Femur (tissue), 1 donor: ENCODE results near the gene MKNK2.
A peak's percentile ranks its signal among the peaks of the same experiment; 100 is the strongest.
"Not testable (repeated sequence)": the region's sequence is repeated elsewhere in the genome, so short reads cannot be mapped to it uniquely, and the experiment has no call there.

Experiments used
- DNase-seq: peaks from one replicate; pipeline ENCODE4 v3.0.0-alpha.2; 2017

MKNK2 gene

DNA sequence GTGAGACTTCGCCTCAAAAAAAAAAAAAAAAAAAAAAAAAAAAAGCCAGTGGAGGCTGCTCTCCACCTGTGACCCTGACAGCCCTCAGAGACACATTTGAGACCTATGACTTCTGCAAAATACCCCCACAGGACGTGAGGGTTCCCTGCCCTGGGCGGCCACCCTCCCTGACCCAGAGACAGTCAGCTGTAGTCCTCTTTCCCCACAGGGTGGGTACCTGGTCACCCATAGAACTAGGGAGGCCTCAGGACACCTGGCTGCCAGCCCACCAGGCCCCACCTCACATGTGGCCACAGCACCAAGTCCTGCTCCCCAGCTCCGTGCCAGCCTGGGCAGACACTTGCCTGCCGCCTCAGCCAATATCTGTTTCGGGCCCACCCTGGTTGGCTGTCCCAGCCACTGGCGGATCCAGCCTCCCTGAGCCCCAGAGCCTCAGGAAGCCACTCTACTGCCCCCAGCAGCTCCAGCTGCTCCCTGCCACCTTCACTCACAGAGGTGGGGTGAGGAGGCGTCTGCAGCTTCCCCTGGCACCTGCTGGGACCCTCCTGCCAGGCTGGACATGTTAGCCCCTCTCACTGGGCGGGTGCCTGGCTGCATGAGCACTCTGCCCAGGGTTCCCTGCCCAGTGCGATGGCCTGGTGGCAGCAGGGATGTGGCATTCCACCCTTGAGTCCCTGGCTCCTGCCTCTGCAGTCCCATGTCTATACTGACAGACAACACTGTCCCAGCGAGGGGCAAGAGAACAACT is 6.9 kb downstream of the MKNK2 start:
- DNase-seq, result peak; percentile 36

DNA sequence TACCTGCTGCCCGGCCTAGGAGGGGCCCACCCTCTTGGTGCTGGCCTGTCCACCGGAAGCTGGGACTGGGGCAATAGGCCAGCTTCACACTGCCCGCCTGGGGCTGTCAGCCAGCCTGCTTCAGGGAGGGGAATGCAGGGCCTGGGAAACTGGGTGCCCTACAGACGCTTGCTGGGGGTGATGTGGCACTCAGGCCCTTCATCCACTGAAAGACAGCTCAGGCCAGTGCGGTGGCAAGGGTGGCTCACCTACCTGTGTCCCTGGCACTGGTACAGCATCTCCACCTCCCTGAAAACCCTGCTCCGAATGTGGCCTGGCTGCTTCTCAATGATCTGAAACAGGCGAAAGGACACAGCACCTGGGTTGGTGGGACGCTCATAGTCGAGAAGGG is 7.8 kb downstream of the MKNK2 start:
- DNase-seq, result peak; percentile 26

DNA sequence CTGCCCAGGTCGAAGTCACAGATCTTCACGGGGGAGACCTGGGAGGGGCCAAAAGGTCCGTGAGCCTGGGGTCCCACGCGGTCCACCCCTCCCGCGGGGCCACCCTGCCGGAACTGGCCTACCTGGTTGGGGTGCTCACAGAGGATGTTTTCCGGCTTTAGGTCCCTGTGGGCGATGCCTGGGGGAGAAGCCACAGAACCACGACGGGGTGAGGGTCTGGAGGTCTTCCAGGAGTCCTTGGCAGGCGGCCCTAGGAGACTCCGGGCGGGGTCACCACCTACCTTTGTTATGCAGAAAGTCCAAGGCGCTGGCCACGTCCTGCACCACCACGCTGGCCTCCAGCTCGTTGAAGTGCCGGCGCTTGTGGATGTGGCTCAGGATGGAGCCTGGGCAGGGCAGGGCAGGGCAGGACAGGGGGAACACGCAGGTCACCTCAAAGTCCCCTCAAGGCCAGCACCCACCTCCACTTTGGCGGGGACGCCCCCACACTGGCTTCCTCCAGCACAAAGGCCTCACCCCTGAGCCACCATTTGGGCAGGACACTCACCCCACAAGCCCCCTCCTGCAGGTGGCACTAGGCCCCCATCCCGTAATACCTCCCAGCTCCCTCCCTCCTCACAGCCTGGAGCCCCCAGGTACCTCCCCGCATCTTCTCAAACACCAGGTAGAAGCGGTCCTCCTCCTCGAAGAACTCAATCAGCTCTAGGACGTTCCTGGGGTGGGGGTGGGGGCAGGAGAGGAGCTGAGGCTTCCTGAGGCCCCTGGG is 8.4 kb downstream of the MKNK2 start:
- peak; percentile 54 for DNase-seq

DNA sequence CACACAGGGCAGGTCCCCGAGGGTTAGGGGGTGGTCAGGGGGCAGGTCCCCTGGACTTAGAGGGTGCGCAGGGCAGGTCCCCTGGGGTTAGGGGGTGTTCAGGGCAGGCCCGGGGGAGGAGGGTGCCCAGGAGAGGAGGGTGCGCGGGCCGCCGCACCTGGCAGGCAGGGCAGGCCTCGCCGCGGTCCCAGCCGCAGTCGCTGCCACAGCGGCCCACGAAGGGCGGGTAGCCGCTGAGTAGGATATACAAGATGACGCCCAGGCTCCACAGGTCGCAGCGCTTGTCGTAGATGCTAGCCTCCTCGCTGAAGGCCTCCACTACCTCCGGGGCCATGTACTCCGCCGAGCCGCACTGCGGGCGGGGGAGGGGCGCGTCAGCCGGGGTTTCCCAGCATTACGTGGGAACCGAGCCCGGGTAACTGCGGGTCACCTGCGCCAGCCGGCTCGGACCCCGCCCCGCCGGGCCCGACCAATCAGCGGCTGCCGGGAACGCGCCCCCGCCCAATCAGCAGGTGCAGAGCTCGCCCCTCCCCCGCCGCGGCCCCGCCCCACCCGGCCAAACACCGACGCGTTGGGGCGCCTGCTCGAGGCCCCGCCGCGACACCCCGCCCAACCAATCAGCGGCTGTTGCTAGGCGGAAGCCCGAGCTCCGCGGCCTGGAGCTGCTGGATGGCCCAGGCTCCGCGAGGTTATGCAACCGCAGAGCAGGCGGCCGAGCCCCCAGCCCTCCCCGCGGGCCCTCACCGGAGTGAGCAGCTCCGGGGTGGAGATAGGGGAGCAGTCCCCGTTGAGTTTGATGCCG is 9.2 kb downstream of the MKNK2 start:
- peak; percentile 98 for DNase-seq

DNA sequence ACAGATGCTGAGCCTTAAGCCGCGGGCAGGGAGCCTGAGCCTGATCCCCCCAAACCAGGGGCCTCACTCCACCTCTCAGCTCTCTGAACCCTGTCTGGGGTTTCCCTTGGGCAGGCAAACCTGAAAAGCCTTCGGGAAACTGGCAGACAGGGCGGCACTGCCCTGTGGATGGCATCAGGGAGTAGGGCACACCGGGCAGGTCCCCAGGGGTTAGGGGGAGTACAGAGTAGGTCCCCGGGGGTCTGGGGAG is 9.7 kb downstream of the MKNK2 start:
- peak; percentile 48 for DNase-seq

DNA sequence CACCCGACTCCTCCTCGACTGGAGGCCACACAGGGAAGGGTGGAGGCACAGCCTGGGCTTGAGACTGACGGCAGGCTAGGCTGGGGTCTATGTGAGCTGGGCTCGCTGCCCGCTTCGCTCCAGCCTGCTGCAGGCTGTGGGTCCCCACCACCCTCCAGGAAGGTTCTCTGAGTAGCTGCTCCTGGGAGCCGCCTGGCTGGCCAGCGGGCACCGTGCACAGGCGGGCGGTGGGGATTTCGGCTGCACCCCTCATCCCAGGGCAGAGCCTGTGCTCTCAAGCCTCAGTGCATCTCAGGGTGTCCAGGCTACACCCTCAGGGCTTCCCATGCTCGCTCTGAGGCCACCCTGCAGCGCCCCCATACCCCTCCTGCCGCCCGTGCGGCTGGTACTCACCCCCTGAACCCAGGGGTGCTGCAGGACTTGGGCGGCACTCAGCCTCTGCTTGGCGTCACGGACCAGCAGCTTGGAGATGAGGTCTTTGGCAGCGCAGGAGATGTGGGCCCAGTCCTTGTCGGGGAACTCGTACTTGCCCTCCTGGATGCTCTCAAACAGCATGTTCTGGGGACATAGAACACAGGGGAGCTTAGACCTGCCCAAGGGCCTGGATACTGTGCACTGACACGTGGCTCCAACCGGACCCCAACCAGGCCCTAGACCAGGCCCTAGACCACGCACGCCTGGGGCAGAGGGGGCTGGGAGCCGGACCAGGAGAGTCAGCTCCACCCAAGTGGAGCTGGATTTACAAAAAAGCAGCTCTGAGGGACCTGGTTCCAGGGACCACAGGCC is 10.2 kb downstream of the MKNK2 start:
- peak; percentile 28 for DNase-seq

DNA sequence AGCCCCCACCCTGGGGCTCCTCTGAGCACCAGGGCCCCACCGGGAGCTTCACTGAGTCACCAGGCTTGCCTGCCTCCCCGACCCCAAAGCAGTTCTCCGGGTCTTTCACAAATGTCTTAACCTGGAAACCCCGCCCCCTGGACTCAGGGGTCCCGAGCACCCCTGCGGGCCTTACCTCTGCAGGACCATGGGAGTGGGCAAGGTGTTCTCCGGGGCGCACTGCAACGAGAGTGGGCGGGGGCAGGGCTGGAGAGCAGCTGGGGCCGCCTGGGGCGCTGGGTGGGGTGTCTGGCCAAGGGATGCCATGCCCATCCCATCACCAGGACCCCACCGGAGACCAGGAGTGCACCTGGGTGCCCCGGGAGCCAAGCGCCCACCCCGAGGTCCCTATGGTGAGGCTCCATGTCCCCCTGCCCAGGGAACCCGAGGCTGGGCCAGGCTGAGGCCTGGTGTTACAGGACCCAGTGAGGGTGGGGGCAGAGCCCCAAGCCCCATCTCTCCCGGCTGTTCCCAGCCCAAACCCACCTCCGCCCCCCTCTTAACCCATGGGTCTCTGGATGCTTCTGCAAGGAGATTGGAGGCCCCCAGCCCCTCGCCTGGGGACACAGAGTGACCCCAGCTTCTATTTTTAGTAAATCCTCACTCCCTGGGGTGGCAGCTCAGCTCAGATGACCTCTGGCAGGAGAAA is 10.9 kb downstream of the MKNK2 start:
- DNase-seq, result peak; percentile 24

DNA sequence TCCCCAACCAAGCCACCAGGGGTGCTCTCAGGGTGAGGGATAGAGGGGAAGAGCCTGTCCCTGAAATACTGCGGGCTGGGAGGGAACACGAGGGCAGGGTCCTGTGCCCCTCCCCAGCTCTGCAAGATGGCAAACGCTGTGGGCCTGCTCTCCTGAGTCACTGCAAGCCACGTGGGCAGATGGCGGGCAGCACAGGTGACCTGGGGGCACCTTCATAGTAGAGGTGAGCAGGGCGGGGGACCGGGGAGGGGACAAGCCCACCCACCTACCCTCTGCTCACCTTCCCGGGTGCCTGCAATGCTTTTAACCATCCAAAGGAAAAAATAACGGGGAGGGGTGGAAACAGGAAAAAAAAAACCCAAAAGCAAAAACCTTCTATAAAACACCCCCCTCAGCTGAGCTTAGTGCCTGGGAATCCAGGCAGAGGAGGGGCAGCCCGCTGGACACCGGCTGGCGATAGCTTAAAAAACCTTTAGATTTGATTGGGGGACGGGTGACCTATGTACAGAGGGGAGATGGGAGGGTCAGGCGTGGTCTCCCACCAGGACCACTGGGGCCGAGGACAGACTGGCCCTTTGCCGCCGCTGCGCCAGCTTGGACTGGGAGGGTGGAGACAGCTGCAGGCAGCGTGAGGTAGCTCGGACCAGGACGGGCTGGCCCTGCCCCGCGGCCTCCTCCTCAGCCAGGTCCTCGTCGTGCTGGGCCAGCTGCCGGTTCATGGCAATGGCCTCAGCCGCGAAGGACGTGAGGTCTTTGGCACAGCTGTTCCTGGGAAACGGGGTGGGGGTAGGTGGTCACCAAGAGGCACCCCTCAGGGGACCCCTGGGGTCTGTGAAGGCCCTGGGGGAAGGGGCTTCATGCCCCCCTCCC is 11.7 kb downstream of the MKNK2 start:
- peak; percentile 37 for DNase-seq

DNA sequence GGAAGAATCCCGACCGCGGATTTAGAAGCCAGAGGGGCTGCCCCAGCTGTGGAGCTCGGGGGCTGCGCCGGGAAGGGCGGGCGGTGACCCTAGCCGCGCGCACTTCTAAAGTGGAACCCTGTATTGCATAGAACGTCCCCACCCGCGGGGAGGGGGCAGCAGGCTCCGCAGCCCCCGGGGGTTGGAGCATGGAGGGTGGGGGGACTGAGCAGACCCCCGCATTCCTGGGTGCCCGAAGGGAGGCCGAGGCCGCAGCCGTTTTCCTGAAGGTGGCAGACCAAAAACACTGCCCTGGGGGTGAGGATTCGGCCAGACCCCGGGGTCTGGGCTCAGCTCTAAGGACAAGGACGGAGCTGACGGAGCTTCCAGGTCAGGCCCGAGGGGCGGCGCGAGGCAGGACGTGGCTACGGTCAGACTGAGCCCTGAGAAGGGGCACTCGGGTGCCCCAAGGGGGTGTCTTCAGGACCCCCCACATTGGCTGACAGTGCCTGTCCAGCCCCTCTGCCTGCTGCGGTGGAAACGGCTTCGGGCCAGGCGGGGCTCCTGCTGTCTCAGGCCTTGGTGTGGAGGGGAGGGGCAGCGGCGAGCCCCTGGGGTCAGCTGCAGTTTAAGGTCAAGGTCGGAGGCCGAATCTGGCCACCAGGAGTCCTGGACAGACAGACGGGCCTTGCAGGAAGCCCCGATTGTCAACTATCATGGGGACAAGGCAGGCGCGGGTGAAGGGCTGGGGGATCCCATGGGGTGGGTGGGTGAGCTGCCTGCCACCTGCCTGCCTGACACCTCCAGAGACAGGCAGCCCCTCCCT is 12.6 kb downstream of the MKNK2 start:
- DNase-seq, result no peak

DNA sequence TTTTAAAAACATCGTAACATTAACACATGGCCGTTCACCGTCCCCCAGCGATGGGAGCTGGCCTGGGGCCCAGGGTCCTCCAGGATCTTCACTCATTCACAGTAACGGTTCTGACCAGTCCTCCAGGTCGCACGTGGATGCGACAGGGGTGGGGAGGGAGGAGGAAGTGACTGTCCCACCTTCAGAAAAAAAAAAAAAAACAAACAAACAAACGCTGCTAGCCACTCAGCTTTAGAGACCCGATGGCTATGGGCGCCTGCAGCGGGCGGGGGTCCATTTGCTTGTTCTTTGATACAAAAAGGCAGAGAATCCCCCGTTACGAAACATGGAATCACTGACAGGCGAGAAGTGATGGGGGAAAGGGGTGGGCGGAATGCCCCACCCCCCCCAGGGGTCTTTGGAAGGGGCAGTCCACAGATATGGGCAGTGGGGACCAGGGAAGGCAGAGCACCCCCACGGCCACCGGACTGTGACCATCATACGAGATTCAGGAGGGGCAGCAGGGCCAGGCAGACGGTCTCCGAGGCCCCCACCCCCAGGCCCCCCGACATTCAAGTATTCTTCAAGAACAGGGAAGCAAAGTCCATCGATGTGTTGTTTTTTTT is 13.3 kb downstream of the MKNK2 start:
- peak; percentile 31 for DNase-seq

DNA sequence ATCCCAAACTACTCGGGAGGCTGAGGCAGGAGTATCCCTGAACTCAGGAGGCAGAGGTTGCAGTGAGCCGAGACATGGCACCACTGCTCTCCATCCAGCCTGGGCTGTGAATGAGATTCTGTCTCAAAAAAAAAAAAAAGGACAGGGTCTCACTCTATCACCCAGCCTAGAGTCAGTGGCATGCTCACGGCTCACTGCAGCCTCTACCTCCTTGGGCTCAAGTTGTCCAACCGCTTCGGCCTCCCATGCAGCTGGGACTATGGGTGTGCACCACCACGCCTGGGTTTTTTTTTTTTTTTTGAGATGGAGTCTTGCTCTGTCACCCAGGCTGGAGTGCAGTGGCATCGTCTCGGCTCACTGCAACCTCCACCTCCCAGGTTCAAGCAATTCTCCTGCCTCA is 14.6 kb downstream of the MKNK2 start:
- no peak for DNase-seq

DNA sequence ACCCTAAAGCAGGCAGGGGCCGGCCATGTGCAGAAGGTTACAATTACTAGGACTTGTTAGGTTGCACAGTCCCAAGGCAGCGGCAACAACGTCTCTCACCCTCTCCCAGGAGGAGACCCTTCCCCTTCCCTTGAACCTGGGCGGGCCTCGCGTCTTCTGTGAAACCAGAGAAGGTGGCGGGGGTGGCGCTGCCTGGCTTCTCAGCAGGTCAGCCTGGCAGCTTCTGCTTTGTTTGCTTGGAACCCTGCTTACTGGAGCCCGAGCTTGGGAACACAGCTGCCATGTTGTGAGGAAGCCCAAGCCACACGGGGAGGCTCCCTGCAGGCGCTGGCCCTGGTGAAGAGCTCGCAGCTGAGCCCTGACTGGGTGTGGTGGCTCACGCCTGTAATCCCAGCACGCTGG is 15.5 kb downstream of the MKNK2 start:
- DNase-seq, result no peak

DNA sequence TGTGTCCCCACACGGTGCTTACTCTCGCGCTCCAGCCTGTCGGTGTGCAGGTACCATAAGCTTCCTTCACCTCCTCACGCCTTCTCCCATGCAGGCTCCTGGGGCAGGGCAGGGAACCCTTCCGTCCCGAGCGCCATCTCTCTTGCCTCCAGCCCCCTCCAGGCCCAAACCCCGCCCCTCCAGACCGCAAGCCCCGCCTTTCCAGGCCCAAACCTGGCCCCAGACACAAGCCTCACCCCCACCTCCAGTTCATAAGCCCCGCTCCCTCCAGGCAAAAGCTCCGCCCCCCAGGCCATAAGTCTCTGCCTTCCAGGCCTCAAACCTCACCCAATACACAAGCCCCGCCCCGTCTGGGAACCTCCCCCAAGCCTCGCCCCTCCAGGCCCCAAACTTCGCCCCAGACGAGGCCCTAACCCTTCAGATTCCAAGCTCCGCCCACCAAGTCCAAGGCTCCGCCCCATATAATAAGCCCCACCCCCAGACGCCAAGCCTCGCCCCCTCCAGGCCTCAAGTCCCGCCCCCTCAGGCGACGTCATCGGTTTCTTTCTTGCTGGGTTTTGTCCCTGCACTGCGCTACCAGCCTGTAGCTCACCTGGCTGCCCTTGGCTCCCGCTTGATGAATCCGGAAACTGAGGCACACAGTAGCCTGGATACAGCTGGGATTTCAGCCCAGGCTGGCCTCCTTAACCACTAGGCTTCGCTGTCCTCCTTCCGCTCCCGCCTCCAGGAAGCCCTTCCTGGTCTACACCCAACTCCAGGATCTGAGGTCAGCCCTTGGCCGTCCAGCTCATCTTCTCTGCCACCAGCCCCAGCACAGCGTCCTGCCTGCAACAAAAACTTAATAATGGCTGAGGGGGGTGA is 16.1 kb downstream of the MKNK2 start:
- peak; percentile 55 for DNase-seq

DNA sequence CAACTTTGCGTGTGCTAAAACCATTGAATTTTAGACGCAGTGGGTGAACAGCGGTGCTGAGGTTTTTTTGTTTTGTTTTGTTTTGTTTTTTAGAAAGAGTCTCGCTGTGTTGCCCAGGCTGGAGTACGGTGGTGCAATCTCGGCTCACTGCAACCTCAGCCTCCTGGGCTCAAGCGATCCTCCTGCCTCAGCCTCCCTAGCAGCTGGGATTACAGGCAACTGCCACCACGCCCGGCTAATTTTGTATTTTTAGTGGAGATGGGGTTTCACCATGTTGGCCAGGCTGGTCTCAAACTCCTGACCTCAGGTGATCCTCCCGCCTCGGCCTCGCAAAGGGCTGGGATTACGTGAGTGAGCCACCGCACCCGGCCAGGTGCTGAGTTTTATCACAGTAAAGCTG is 16.8 kb downstream of the MKNK2 start:
- DNase-seq, result not testable (repeated sequence)

DNA sequence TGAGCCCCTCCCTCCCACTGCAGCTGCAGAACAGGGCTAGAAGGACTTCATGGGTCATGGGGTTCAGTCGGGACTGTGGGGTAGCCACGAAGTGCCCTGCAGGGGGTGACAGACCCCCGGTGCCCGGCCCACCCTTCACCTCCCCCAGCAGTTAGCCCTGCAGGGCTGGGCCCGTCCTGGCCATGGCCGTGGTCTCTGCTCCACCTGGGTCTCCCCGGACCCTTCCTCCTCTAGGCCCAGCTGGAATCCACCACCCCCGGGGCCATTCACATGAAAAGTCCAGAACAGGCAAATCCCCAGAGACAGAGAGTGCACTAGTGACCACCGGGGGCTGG is 17.3 kb downstream of the MKNK2 start:
- no peak for DNase-seq

DNA sequence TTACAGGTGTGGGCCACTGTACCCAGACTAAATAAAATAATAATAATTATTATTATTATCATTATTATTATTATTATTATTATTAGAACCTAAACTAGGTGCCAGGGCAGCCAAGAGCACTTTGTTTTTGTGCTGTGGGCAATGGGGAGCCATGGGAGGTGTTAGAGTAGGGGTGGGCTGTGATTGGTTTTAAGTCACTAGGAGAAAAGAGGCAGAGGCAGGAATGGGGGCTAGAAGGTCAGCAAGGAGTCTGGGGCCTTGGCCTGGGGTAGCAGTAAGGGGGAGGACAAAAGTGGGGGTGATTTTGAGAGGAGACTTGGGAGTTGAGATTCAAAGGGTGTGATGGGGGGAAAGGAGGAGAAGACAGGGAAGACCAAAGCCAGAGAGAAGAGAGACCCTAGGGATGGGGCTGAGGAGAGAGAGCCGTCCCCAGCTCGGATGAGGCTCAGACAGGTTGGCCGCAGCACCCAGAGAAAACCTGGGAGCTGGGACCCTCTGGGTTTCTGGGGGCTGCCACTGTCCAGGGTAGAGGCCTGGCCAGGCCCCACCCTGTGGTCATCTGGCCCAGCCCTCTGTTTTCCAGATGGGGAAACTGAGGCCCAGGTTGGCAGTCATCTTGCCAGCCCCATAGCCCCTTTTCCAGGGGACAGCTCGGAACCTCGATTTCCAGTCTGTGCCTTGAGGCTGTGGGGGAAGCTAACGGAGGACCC is 17.8 kb downstream of the MKNK2 start:
- DNase-seq, result no peak

DNA sequence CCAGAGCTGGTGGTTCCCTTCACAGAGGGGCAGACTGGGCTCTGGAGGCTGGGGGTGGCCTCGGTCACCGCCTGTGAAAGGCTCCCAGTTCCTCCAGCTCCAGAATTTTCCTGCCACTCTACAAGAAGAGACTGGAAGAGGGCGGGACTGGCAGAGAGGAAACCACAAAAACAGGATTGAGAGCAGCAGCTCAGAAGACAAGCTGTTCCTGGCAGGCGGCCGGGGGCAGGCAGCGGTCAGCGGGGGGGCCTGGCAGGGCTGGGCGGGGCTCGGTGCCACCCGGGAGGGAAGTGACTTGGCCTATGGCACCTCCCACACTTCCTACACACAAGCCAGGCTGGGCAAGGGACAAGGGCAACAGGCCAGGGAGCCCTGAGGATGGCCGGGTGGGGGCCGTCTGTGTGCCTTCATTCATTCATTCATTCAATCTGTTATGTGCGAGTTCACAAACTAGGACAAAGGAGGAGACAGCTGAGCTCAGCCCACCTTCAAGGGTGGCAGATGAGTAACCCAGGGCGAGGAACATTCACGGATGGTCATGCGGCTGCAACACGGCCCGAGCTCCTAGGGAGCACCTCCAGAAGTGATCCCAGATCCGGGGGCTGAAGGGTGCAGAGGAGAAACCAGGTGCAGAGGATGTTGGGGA is 18.6 kb downstream of the MKNK2 start:
- peak; percentile 96 for DNase-seq

DNA sequence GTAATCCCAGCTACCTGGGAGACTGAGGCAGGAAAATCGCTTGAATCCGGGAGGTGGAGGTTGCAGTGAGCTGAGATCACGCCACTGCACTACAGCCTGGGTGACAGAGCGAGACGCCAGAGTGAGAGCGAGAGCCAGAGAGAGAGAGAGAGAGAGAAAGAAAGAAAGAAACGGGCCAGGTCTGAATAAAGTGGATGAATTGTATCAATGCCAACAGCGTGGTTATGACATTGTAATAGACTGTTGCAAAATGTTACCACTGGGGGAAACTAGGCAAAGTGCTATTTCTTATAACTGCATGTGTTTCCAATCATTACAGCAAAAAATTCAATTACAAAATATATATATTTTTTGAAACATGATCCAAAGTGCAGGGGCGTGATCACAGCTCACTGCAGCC is 23.7 kb downstream of the MKNK2 start:
- no peak for DNase-seq
